ENCODE data around the gene PLEKHA5. TPM values are rescaled to one million over a fixed set of nuclear protein-coding genes. Genes with fewer than 3 reads are reported as not detected.
"Not testable (repeated sequence)": the region's sequence is repeated elsewhere in the genome, so short reads cannot be mapped to it uniquely, and the experiment has no call there.

Gene PLEKHA5
- total RNA-seq, 2 donors from 2014 or later: 31.0 to 32.7 TPM

DNA sequence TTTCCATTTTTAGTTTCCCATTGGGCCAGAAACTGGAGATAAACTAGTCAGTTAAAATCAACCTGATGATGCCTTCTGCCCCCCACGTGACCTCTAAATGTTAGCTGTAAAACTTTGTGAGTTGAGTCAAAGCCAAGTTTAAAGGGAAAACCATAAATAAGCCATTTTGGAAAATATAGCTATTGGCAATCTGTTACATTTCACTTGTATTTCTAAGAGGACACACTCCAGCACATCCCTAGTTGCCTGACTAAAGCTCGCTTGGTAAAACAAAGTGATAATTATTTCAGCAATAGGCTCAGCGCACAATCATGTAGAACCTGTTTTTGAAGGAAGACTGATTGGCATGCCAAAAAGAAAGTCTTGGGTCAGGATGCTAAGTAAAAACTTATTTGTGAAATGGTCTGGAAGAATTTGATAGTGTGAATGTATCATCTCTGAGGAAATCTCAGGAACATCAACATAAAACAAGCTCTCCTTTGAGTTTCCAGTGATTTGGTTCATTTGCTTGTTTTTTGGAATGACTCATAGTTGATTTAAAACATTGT is 260.6 kb downstream of the PLEKHA5 start:
- Histone ChIP-seq H3K9ac (ENCODE audit: low read depth in 2 of 2, low read length in 2 of 2) (no peak overlapping the region), H3K4me3 (no peak overlapping the region), H3K27me3 (no peaks in the 10 kb centered on the region), H3K4me1 (no peaks in the 10 kb centered on the region), H3K27ac (no peak overlapping the region), H3K36me3 (no peaks in the 10 kb centered on the region), H3K9me3 (no peaks in the 10 kb centered on the region)
- intact Hi-C loops (cut with DNase I): no loop called here
- TF ChIP-seq CTCF (IDR thresholded peaks at IDR 0.05): no peak
- no peak for DNase-seq

- H3K27me3 ChIP-seq; H3K27ac ChIP-seq; intact Hi-C loops (cut with DNase I); H3K36me3 ChIP-seq; H3K9ac ChIP-seq (ENCODE audit: low read depth in 2 of 2, low read length in 2 of 2); H3K9me3 ChIP-seq; DNase-seq; H3K4me3 ChIP-seq; H3K4me1 ChIP-seq: not testable (repeated sequence)
Observed at GRCh38 chr12:19392644-19393043, 263.1 kb downstream of the PLEKHA5 start.

DNA sequence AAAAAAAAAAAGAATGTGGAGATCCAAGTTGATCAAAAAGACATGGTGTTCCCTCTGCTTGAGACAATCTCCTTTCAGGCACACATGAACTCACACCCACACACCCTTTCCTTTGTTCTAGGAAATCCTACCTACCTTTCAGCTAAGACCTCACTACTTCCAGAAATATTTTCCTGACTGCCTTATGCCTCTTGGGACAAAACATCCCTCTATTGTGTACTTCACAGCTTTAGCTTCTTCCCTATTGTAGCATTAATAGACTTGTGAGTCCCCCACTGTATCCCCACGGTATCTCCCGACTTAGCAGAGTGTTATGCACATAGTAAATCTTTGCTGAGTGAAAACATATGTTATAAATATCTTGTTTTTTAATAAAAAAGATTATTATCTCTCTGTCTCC is 264.9 kb downstream of the PLEKHA5 start:
- H3K9ac ChIP-seq (ENCODE audit: low read depth in 2 of 2, low read length in 2 of 2): no peak overlapping the region
- no peak overlapping the region for H3K4me3 ChIP-seq
- DNase-seq: no peak
- no peak overlapping the region for H3K27ac ChIP-seq
- H3K27me3 ChIP-seq: no peaks in the 10 kb centered on the region
- no peaks in the 10 kb centered on the region for H3K4me1 ChIP-seq
- no peaks in the 10 kb centered on the region for H3K36me3 ChIP-seq
- TF ChIP-seq CTCF (IDR thresholded peaks at IDR 0.05): no peak
- intact Hi-C loops (cut with DNase I): no loop called here
- H3K9me3 ChIP-seq: no peaks in the 10 kb centered on the region

DNA sequence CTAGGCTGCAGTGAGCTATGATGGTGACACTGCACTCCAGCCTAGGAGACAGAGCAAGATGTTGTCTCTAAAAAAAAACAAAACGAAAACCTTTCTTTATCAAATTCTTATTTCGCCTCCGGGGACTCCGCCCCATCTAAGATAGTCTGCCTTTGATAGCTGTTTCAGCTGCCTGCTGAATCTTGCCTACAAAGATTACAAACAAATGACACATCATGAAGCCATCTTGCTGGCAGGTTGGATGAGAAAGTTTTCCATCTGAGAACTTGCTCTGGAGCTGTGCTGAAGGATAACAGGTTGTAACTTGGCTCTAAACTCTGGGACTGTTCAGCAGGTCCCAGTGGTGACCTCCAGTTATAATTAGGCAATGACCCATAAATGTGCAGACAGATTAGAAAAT is 268.0 kb downstream of the PLEKHA5 start:
- Histone ChIP-seq H3K9ac (ENCODE audit: low read depth in 2 of 2, low read length in 2 of 2) (no peak overlapping the region), H3K9me3 (no peaks in the 10 kb centered on the region), H3K36me3 (no peaks in the 10 kb centered on the region), H3K4me3 (no peak overlapping the region), H3K4me1 (no peaks in the 10 kb centered on the region), H3K27me3 (no peaks in the 10 kb centered on the region), H3K27ac (no peak overlapping the region)
- intact Hi-C loops (cut with DNase I): no loop called here
- DNase-seq: no peak
- no peak for TF ChIP-seq CTCF (IDR thresholded peaks at IDR 0.05)

GRCh38 chr12:19398376-19399363 is 269.1 kb downstream of the PLEKHA5 start:
- intact Hi-C loops (cut with DNase I): no loop called here
- no peak for TF ChIP-seq CTCF (IDR thresholded peaks at IDR 0.05)
- no peaks in the 10 kb centered on the region for H3K27me3 ChIP-seq
- H3K9ac ChIP-seq (ENCODE audit: low read depth in 2 of 2, low read length in 2 of 2): no peak overlapping the region
- no peaks in the 10 kb centered on the region for H3K4me1 ChIP-seq
- H3K9me3 ChIP-seq: no peaks in the 10 kb centered on the region
- no peak for DNase-seq
- no peak overlapping the region for H3K27ac ChIP-seq
- no peak overlapping the region for H3K4me3 ChIP-seq
- H3K36me3 ChIP-seq: no peaks in the 10 kb centered on the region

DNA sequence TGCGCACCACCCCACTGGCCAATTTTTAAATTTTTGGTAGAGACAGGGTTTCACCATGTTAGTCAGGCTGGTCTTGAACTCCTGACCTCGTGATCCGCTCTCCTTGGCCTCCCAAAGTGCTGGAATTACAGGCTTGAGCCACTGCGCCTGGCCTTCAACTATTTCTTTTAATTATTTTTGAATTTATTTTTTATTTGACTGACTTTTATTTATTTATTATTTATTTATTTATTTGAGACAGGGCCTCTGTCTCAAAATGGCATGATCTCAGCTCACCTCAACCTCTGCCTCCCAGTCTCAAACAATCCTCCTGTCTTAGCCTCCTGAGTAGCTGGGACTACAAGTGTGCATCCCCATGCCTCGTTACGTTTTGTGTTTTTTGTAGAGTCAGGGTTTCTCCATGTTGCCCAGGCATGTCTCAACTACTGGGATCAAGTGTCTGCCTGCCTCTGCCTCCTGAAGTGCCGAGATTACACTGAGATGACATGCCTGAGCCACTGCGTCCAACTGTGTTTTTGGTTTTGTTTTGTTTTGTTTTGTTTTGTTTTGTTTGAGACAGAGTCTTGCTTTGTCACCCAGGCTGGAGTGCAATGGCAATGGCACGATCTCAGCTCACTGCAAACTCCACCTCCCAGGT is 271.2 kb downstream of the PLEKHA5 start:
- H3K27me3 ChIP-seq; H3K36me3 ChIP-seq; H3K27ac ChIP-seq; H3K4me3 ChIP-seq; DNase-seq; intact Hi-C loops (cut with DNase I); H3K4me1 ChIP-seq; H3K9ac ChIP-seq (ENCODE audit: low read depth in 2 of 2, low read length in 2 of 2); H3K9me3 ChIP-seq: not testable (repeated sequence)

All from colonic mucosa (tissue), 4 donors.